Duodenal mucosa (tissue), 2 donors: ENCODE data around the gene CDKN2B.

ENCODE experiments used
- H3K27ac ChIP-seq: one replicate; pipeline ENCODE4 v1.7.0; 2013; ENCODE audit warnings: low read depth, low read length
- H3K27me3 ChIP-seq, 2 donors: one replicate each; pipeline ENCODE4 v1.7.0; 2013; ENCODE audit warnings: low read length in 2 of 2, control low read depth in 1 of 2; ENCODE audit not compliant: insufficient read depth in 2 of 2, control insufficient read depth in 1 of 2
- H3K36me3 ChIP-seq, 2 donors: one replicate each; pipeline ENCODE4 v1.7.0; 2013; ENCODE audit warnings: low read length in 2 of 2, control low read depth in 1 of 2; ENCODE audit not compliant: insufficient read depth in 2 of 2, control insufficient read depth in 1 of 2
- H3K4me1 ChIP-seq, 2 donors: one replicate each; pipeline ENCODE4 v1.7.0; 2013; ENCODE audit warnings: low read length in 2 of 2, control low read depth in 1 of 2; ENCODE audit not compliant: insufficient read depth in 2 of 2, control insufficient read depth in 1 of 2
- H3K4me3 ChIP-seq, 2 donors: one replicate each; pipeline ENCODE4 v1.7.0; 2013; ENCODE audit warnings: low read length in 2 of 2, low read depth in 1 of 2
- H3K9ac ChIP-seq, 2 donors: one replicate each; pipeline ENCODE4 v1.7.0; 2013; ENCODE audit warnings: low read length in 2 of 2, low read depth in 1 of 2
- H3K9me3 ChIP-seq, 2 donors: one replicate each; pipeline ENCODE4 v1.7.0; 2013; ENCODE audit warnings: low read length in 2 of 2, control low read depth in 1 of 2; ENCODE audit not compliant: control insufficient read depth in 1 of 2

The CDKN2B gene

GRCh38 chr9:21996438-21996837 is 12.7 kb downstream of the CDKN2B start:
- Histone ChIP-seq H3K27ac (no peak overlapping the region), H3K4me1 (peaks cover 0 to 13% of the 10 kb centered on the region in 2 donors), H3K9me3 (no peaks in the 10 kb centered on the region), H3K36me3 (no peaks in the 10 kb centered on the region), H3K27me3 (peaks cover 7 to 24% of the 10 kb centered on the region in 2 donors), H3K4me3 (peak overlapping the region in 1 of 2 donors; percentile 97), H3K9ac (no peak overlapping the region)

GRCh38 chr9:21995666-21996398 is 13.3 kb downstream of the CDKN2B start:
- peak overlapping the region; percentile 92 to 97 for H3K4me3 ChIP-seq
- peaks cover 7 to 20% of the 10 kb centered on the region in 2 donors for H3K27me3 ChIP-seq
- H3K9me3 ChIP-seq, result no peaks in the 10 kb centered on the region
- peak overlapping the region; percentile 46 to 79 for H3K9ac ChIP-seq
- H3K4me1 ChIP-seq, result peaks cover 0 to 13% of the 10 kb centered on the region in 2 donors
- H3K36me3 ChIP-seq, result no peaks in the 10 kb centered on the region
- peak overlapping the region; percentile 50 for H3K27ac ChIP-seq

- Histone ChIP-seq H3K27ac (peak overlapping the region; percentile 50), H3K27me3 (peaks cover 9 to 26% of the 10 kb centered on the region in 2 donors), H3K36me3 (no peaks in the 10 kb centered on the region), H3K9ac (peak overlapping the region; percentile 46 to 79), H3K4me3 (peak overlapping the region; percentile 92 to 97), H3K9me3 (no peaks in the 10 kb centered on the region), H3K4me1 (peaks cover 0 to 13% of the 10 kb centered on the region in 2 donors)
Observed at GRCh38 chr9:21995006-21995665, 14.0 kb downstream of the CDKN2B start.

GRCh38 chr9:21994556-21995005 is 14.5 kb downstream of the CDKN2B start, which contains the start of gene CDKN2B-AS1:
Gene CDKN2B-AS1 (plus strand): TSS chr9:21994791.
- Histone ChIP-seq H3K9me3 (no peaks in the 10 kb centered on the region), H3K27ac (peak within 1 kb of the TSS; percentile 50), H3K36me3 (no peaks in the 10 kb centered on the region), H3K27me3 (peaks cover 14 to 31% of the 10 kb centered on the region in 2 donors), H3K4me3 (peak within 1 kb of the TSS; percentile 92 to 97), H3K4me1 (peaks cover 0 to 13% of the 10 kb centered on the region in 2 donors), H3K9ac (peak within 1 kb of the TSS; percentile 46 to 79)

- Histone ChIP-seq H3K4me3 (peak within 1 kb of the TSS; percentile 92 to 97), H3K27me3 (peaks cover 20 to 37% of the 10 kb centered on the region in 2 donors), H3K9ac (peak within 1 kb of the TSS; percentile 46 to 79), H3K27ac (peak within 1 kb of the TSS; percentile 50), H3K4me1 (peaks cover 0 to 13% of the 10 kb centered on the region in 2 donors), H3K36me3 (no peaks in the 10 kb centered on the region), H3K9me3 (no peaks in the 10 kb centered on the region)
Observed at GRCh38 chr9:21993893-21994555, 15.1 kb downstream of the CDKN2B start, which contains the start of gene CDKN2A. Gene CDKN2A (minus strand): TSS chr9:21994392.

GRCh38 chr9:21993007-21993406 is 16.1 kb downstream of the CDKN2B start:
- Histone ChIP-seq H3K36me3 (no peaks in the 10 kb centered on the region), H3K4me1 (peaks cover 0 to 13% of the 10 kb centered on the region in 2 donors), H3K27me3 (peaks cover 20 to 46% of the 10 kb centered on the region in 2 donors), H3K9me3 (no peaks in the 10 kb centered on the region), H3K9ac (peak overlapping the region in 1 of 2 donors; percentile 40), H3K27ac (no peak overlapping the region), H3K4me3 (peak overlapping the region in 1 of 2 donors; percentile 92)

GRCh38 chr9:21991072-21991959 is 17.8 kb downstream of the CDKN2B start:
- Histone ChIP-seq H3K27me3 (peaks cover 16 to 54% of the 10 kb centered on the region in 2 donors), H3K4me1 (peaks cover 0 to 13% of the 10 kb centered on the region in 2 donors), H3K4me3 (no peak overlapping the region), H3K27ac (no peak overlapping the region), H3K36me3 (no peaks in the 10 kb centered on the region), H3K9me3 (no peaks in the 10 kb centered on the region), H3K9ac (no peak overlapping the region)

- no peaks in the 10 kb centered on the region for H3K9me3 ChIP-seq
- no peak overlapping the region for H3K4me3 ChIP-seq
- H3K27ac ChIP-seq, result no peak overlapping the region
- no peaks in the 10 kb centered on the region for H3K36me3 ChIP-seq
- H3K4me1 ChIP-seq, result peaks cover 0 to 10% of the 10 kb centered on the region in 2 donors
- H3K9ac ChIP-seq, result no peak overlapping the region
- peaks cover 16 to 63% of the 10 kb centered on the region in 2 donors for H3K27me3 ChIP-seq
Observed at GRCh38 chr9:21989440-21990189, 19.5 kb downstream of the CDKN2B start.
